Ishikawa (cell line): ENCODE data around the gene DMD.

Experiments used
- CEBPB ChIP-seq: IDR thresholded peaks from 2 replicates; pipeline ENCODE4 v1.6.1; 2012
- CREB1 ChIP-seq: IDR thresholded peaks from 2 replicates; pipeline ENCODE4 v1.6.1; 2012; ENCODE audit warnings: low read depth
- EGR1 ChIP-seq: IDR thresholded peaks from 2 replicates; pipeline ENCODE4 v1.6.1; 2012
- EP300 ChIP-seq: IDR thresholded peaks from 2 replicates; pipeline ENCODE4 v1.6.1; 2012; ENCODE audit warnings: borderline replicate concordance
- FOXM1 ChIP-seq: IDR thresholded peaks from 2 replicates; pipeline ENCODE4 v1.6.1; 2012; ENCODE audit warnings: low read depth, borderline replicate concordance
- NFIC ChIP-seq: IDR thresholded peaks from 2 replicates; pipeline ENCODE4 v1.6.1; 2012
- RAD21 ChIP-seq: IDR thresholded peaks from 2 replicates; pipeline ENCODE4 v1.6.1; 2012; ENCODE audit warnings: low read depth
- REST ChIP-seq: IDR thresholded peaks from 2 replicates; pipeline ENCODE4 v1.6.1; 2012; ENCODE audit warnings: low read depth, mild to moderate bottlenecking
- TAF1 ChIP-seq: IDR thresholded peaks from 2 replicates; pipeline ENCODE4 v1.6.1; 2012; ENCODE audit warnings: low read depth, mild to moderate bottlenecking
- TCF12 ChIP-seq: IDR thresholded peaks from 2 replicates; pipeline ENCODE4 v1.6.1; 2012; ENCODE audit warnings: low read depth
- TEAD4 ChIP-seq: IDR thresholded peaks from 2 replicates; pipeline ENCODE4 v1.6.1; 2012
- YY1 ChIP-seq: IDR thresholded peaks from 2 replicates; pipeline ENCODE4 v1.6.1; 2012; ENCODE audit warnings: low read depth
- ZBTB7A ChIP-seq: IDR thresholded peaks from 2 replicates; pipeline ENCODE4 v1.6.1; 2012; ENCODE audit warnings: low read depth
- TF ChIP-seq, protein P1 (sequence below): IDR thresholded peaks from 2 replicates; pipeline ENCODE4 v1.6.1; 2012
- TF ChIP-seq, protein P2 (sequence below): IDR thresholded peaks from 2 replicates; pipeline ENCODE4 v1.6.1; 2012

DMD gene

GRCh38 chrX:31338991-31339350 is 1872.4 kb downstream of the DMD start:
- no peak for TF ChIP-seq TAF1
- TF ChIP-seq EGR1, result no peak
- TF ChIP-seq NFIC, result no peak
- no peak for TF ChIP-seq TCF12
- TF ChIP-seq, protein P1, sequence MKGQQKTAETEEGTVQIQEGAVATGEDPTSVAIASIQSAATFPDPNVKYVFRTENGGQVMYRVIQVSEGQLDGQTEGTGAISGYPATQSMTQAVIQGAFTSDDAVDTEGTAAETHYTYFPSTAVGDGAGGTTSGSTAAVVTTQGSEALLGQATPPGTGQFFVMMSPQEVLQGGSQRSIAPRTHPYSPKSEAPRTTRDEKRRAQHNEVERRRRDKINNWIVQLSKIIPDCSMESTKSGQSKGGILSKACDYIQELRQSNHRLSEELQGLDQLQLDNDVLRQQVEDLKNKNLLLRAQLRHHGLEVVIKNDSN, result no peak
- TF ChIP-seq CREB1, result no peak
- TF ChIP-seq, protein P2, sequence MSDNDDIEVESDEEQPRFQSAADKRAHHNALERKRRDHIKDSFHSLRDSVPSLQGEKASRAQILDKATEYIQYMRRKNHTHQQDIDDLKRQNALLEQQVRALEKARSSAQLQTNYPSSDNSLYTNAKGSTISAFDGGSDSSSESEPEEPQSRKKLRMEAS, result no peak
- TF ChIP-seq FOXM1, result no peak
- no peak for TF ChIP-seq REST
- no peak for TF ChIP-seq TEAD4
- no peak for TF ChIP-seq EP300
- TF ChIP-seq YY1, result no peak
- TF ChIP-seq CEBPB, result no peak
- no peak for TF ChIP-seq ZBTB7A
- no peak for TF ChIP-seq RAD21

DNA sequence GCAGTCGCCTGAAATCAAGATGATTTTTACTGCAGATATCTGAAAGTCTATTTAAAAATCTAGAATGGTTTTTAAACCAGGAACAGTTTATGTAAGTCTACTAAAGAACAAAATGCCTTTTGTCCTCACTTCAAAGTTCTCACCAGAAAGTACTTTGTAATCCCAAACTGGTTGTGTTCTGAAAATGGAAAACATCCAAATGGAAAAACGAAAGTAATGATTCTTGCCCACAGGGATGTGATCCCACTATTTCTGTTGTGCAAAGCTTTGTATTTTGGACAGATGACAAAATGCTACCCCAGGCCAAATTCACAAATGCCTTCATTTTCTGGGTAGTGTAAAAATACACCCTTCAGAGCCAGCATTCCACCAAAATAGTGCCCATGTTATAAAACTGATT is 1874.0 kb downstream of the DMD start:
- TF ChIP-seq CREB1, result no peak
- TF ChIP-seq, protein P2, result no peak
- TF ChIP-seq FOXM1, result no peak
- no peak for TF ChIP-seq YY1
- TF ChIP-seq, protein P1, result no peak
- TF ChIP-seq ZBTB7A, result no peak
- no peak for TF ChIP-seq EGR1
- TF ChIP-seq NFIC, result no peak
- no peak for TF ChIP-seq EP300
- no peak for TF ChIP-seq TEAD4
- TF ChIP-seq CEBPB, result no peak
- TF ChIP-seq TCF12, result no peak
- TF ChIP-seq RAD21, result no peak
- TF ChIP-seq TAF1, result no peak
- no peak for TF ChIP-seq REST

- TF ChIP-seq, protein P2, result no peak
- TF ChIP-seq CEBPB (no peak), REST (no peak), ZBTB7A (no peak), EGR1 (no peak), RAD21 (no peak), NFIC (no peak), CREB1 (no peak), TEAD4 (no peak), TCF12 (no peak), YY1 (no peak)
- TF ChIP-seq, protein P1, result no peak
Observed at GRCh38 chrX:31336419-31336818, 1874.9 kb downstream of the DMD start.

DNA sequence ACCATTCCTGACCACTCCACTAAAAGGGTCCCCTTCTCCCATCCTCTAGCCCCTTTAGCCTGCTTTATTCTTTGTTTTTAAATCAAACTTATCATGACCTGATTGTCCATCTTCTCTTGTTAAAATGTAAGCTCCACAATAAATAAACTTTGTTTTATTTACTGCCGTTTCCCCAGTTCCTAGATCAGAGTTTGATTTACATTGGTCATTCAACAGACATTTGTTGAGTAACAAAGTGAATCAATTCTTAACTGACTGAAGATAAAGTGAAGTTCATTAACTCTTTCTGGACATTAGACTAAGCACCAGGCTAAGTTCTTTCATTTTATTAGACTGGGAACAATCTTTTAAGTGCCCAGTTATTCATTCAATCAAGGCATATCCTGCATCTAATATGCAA is 1876.4 kb downstream of the DMD start:
- TF ChIP-seq TCF12, result no peak
- TF ChIP-seq REST, result no peak
- TF ChIP-seq NFIC, result no peak
- no peak for TF ChIP-seq TEAD4
- no peak for TF ChIP-seq CEBPB
- TF ChIP-seq, protein P2, result no peak
- no peak for TF ChIP-seq YY1
- TF ChIP-seq, protein P1, result no peak
- TF ChIP-seq CREB1, result no peak
